NCI-H1930 (cell line): ENCODE measurements around the gene ZFYVE21.

Source experiments
- DNase-seq, 2 experiments: peaks; one replicate each; lab custom pipeline; 2025; lab: John Stamatoyannopoulos, UW

The ZFYVE21 gene

DNA sequence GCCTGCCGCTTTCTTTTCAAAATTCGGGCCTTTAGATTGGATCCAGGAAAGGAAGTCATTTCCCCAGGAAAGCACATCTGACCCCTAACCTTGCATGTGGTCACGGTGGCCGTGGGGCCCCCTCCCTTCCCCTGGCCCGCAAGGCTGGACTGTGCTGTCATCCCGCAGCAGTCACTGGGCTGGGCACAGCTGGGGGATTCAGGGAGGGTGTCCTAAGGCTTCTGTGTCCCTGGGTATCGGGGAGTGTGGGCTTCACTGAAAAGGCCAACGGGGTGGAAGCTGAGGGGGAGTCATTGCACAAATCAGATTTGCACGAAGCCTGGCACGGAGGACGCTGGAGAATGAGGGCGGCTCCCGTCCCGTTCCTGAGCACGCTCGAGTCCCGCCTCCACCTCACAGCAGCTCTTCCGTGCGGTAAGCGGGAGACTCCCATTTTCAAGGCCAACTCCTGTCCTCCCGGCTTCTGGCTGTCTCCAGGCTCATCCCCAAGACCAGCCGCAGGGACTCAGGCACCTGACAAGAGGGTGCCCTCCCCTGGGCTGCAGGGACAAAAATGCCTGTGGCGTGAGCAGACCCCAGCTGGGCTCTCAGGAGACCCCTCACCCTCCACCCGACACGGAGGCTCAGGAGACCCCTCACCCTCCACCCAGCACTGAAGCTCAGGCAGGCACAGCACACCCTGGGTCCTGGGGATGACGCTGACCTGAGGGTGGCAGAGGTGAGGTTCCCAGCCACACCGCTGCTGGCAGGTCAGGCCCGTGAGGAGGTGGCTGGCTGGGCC is 9.9 kb upstream of the ZFYVE21 start:
- DNase-seq: no peak

DNA sequence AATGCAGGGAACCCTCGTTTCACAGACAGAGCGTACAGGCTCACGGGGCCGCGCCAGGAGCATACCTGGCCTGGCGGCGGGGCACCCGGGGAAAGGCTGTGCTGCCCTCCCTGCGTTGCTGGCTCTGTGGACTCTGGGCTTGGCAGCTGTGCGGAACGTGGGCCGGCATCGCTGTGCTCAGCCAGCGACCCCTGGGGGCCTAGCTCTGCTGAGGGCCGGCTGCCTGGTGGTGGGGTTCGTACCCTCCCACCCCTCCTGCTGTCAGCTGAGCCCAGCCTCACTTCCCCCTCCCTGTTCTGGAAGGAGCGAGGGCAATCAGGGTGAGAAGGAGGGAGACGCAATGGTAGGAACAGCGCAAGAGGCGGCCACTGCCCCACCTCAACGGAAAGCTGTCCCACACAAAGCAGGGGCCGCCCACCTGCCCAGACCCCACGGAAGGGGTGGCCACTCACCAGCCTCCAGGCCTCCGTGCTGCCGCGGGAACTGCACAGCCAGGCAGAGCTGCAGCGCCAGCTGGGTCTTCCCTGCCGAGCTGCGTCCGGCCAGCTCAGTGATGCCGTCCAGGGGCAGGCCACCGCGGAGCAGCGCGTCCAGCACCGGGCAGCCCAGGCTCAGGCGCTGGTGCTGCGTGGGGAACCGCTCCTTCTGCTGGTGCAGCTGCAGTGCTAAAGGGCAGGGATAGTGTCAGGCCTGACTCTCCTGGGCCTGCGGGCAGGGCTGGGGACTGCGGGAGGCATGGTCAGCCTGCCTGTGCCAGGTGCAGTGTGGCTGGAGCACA is 8.9 kb upstream of the ZFYVE21 start:
- no peak for DNase-seq

DNA sequence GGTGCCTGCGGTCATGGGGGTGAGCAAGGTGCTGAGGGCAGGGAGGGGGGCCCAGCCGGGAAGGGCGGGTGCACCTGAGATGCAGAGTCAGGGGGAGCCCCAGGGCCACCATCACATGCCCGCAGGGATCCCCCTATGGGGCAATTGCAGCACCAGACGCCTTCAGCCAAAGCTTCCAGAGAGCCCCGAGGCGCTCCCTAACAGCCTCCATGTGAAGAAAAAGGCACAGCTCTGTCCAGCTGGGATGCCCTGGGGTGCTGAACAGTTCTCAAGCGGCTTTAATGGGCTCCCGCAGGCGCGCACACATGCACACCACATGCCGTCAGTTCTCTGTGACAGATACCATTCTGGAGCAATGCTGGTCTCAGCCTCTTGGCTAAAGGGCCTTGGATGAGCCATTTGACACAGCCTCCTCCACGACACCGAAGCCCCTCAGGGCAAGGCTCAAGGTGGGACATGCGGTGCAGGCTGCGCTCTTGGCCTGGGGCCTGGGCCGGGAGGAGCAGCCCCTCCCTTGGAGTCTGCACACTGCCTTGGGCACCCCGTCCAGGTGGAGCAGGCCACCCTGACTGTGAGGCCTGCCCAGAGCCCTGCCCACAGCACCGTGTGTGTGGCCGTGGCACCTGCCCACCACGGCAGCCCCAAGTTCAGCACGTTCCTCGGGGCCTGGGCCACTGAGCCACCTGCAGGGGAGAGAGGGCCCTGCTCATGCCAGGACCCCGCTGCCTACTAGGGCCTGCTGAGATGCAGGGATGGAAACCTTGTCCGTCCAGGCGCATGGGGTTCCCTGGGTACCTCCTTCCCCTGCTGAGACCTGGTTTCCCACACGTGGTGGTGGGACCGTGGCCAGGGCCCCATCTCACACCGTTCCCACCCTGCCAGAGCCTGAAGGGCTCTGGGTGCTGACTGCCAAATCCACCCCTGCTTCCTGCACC is 8.0 kb upstream of the ZFYVE21 start:
- no peak for DNase-seq

DNA sequence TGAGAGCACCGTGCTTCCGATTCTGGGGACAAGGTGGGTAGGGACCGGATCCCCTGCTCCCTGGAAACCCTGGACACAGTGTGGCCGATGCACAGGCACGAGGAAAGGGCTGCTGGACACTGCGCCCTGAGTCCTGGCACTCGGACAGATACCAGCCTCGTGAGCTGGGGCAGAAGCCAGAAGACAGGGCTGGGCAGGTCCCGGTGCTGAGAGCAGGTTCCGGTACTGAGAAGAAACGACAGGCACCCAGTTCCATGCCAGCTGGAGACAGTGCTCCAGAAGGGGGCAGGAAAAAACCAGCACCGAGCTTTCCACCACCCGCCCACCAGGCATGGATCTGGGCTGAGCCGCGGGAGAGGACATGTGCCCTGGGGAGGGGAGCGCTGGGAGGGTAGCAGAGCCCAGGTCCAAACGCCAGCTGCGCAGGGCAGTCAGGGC is 6.8 kb upstream of the ZFYVE21 start:
- DNase-seq: no peak

DNA sequence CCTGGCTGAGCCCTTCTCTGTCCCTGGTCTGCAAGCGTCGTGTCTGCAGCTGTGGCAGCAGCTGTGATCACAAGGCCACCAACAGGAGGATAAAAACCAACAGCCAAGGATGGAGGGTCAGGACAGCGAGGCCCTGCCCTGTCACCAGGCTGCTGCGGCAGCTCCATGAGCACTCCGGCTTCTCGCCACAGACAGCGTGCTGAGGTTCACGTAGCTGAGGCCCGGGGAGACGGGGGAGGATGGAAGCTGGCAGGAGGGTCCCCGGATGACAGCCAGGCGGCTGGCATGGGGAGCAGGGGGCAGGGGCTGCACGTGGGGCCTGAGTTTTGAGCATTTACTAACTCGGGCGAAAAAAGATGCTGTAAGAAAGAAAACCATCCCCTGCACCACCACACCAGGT is 5.8 kb upstream of the ZFYVE21 start:
- no peak for DNase-seq

DNA sequence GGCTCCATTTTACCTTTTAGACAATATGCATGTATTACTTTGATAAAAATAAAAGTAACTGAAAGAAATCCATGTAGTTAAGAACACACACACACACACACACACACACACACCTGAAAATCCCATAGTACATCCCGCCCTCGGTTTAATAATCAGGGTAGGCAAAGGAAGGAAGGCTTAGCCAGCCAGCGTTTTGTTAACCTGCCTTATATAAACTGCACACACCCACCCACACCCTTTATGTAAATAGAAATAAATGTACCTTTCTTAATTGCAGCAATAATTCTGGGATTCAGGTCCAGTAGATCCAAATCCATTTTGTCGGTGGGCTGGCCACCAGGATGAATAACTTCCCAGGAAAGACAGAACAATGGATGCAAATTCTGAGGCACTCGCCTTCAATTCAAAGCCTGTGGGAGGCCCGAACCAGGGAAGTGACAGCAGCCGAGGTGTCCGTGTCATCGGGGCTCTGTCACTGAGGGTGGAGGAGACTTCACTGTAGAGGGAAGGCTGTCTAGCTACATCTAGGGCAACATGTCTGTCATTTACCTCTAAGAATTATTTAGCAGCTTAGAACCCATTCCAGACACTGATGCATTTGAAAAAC is 4.7 kb upstream of the ZFYVE21 start:
- no peak for DNase-seq

DNA sequence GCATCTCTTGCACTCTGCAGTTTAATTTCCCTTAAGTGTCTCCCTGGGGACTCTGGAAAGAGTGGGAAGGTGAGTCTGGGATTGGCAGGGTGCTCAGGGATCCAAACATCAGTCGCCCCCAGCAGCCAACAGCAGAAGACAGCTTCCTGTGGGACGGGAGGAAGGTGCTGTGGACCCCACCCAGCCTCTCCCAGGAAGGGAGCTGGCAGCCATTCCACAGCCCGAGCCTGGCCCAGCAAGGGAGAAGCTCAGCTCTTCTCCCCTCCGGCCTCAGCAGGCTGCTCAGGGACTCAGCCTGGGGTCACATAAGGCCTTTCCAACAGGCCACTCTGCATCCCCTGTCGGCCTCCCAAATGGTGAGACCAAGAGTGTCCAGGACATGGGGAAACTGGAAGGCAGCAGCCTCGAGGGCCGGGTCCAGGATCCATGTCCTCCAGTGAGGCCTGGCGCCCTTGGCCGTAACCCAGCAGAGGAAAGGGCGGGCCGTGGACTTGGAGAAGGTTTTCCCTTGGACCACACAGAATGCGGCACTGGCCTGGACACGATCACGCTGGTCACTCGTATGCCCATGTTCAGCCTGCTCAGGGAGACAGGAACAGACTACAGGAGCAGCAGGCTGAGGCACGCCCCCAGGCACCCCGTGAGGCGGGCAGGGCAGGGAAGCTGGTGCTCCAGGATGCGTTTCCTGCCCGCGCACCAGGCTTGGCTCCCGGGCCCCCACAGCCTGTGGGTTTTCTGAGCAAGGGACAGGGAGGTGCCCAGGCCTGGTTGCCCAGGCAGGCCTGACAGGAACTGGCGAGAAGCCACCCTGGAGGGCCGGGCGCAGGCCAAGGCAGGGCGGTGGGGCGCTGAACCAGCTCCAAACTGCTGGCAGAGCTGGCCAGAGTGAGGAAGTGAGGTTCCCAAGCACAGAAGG is 3.8 kb upstream of the ZFYVE21 start:
- DNase-seq: no peak

DNA sequence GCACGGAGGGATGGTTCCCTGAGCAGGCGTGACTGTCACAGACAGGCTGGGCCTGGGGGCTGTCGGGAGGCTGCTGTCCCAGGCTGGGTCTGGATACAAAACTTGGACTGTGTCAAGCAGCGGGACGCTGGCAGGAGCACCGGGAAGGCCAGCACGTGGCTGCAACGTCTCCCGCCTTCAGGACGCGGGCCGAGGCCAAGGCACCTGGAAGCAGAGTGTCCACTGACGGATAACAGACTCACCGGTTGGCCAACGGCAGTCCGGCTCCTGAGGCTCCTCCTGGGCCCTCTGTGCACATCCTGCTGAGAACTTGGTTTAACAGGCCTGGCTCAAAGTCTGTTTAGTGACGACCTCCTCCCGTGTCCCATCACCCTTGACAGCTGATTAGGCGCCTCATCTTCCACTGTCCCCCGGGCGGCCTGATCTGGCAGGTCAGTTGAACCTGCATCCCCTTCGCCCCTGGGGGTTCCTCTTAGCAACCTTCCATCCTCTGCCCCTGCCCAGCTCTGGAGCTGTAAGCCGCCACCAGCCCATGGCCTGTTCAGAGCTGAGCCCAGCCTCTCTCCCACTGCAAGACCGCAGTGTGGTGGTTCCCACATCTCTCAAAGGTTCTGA is 2.9 kb upstream of the ZFYVE21 start:
- no peak for DNase-seq

DNA sequence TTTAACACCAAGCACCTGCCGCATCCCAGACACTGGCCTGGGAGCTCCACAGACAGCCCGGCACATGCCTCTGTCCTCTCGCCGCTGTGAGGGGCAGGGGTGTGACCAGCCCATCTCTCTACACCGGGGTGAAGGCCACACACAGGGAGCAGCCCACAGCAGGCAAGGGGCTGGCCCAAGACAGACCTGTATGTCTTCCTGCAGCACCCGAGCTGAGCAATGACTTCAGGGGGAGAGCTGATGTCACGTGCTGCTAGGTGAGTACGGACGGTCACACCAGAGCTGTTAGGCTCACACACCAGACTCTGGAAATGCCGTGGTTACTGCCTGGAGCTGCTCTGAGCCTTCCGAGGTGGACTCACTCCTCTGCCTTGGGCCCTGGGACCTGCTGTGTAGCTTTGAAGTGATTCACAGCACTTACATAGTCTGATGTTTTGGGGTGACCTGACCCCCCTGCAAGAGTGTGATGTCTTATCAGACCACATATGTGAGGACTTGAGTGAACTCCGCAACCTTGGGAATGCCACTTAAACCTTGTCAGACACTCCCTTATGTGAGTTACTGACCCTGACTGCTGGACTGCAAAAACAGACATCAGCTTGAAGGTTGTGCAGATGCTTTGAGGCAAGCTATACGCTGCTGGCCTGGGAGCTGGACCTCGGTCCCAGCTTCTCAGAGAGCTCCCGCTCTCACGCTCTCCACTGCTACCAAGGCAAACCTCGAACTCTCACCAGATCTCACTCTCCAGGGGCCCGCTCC is 2.1 kb upstream of the ZFYVE21 start:
- no peak for DNase-seq

DNA sequence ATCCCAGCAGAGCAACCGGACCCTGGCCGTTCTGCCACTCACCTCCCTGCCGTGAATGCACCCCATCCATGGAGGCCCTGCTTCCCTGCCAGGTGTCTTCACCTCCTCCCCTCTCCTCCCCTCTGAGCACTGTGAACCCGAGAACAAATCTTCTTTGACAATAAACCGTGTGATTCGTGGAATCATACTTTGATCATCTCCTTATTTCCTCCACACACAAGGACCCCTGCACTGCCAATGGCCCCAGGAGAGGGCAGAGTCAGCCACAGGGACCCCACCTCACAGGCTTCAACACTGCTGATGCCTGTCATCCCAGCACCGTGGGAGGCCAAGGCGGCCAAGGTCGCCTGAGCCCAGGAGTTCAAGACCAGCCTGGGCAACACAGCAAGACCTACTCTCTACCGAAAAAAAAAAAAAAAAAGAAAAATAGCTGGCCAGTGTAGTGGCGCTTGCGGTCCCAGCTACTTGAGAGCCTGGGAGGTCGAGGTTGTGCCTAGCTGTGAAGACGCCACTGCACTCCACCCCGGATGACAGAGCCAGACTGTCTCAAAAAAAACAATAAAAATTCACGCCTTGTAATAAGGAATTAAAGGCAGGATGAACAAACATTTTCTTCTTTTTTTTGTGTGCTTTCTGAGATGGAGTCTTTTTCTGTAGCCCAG is 1.4 kb upstream of the ZFYVE21 start:
- no peak for DNase-seq

DNA sequence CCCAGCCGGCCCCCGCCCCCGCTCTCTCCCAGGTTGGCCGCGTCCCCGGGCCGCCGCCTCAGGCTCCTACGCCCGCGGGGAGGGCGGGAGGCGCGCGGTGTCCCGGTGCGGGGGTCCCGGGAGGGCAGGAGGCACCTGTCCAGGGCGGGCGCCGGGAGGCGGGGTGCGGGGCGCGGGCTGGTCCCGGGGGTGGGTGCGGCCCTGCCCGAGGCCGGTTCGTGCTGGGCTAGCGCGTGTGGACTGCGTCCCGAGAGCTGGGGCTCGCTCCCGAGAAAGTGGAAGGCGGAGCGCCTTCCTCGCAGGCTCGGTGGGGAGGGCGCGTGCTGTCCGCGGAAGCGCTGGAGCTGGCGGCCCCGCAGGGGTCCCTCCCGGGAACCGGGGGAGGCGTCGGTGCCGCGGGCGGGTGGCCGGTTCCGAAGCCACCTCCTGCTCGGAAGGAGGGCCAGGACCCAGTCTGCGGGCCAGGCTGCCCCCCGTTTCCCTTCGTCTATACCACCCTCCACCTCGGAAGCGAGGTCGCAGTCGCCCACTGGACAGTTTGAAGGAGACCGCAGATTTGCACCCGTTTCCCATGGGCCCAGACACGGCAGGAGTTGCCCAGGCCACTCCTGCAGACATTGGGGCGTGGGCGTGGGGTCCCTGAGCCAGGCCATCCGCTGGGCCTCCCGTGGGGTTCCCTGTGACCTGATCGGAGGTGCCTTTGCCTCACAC is 636 bp downstream of the ZFYVE21 start:
- no peak for DNase-seq

DNA sequence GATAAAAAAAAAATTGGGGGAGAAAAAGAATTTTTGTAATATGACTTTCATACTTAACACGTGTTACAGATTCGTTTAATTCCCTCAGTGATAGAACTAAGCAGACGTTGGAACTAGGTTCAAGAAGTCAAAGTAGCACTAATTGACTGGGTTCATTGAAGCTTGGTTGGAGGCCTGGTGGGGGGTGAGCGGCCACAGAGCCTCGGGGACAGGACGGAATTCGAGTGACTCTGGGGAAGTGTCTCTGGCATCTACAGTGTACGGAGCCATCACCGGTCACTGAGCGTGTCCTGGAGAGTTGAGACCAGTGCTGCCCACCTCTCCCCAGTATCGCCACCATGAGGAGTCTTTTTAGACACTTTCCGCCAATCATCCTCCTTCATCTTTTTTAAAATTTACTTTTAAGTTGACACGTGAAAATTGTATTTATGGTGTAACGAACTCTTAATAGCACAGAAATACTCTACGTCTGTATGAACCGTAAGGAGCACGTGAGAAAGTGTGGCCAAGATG is 1.3 kb downstream of the ZFYVE21 start:
- no peak for DNase-seq

DNA sequence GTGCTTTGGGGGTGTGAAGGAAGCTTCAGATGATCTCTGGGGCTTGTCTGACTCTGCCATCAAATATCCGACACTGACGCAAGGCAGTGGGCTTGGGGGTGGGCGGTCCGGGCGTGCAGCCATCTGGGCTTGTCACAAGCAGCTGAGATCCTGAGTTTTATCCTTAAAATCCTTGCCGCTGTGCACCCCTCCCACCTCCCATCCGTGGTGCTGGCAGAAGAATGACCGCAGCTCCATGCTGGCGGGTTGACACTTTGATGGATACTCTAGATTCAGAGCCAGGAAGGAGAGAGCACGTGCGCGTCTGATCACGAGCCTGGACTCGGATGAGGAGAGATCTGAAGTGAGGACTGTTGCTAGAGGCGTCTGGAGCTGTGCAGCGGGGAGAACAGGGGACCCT is 3.0 kb downstream of the ZFYVE21 start:
- DNase-seq: no peak

DNA sequence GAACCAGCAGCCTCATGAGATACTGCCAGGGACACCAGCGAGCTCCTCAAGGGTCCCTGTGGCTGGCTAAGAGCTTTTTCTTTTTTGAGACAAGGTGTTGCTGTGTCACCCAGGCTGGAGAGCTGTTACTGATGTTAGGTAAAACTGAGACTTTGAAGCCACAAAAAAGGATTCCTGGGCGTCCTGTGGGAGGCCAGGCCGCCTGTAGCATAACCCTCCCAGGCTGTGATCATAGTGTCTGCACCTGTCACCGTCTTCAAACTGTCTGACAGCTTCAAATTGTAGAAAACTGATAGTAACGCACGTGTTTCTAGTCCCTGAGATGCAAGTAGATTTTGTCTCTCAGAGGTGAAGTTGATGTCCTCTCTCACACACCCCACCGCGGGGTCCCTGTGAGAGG is 4.1 kb downstream of the ZFYVE21 start:
- no peak for DNase-seq

DNA sequence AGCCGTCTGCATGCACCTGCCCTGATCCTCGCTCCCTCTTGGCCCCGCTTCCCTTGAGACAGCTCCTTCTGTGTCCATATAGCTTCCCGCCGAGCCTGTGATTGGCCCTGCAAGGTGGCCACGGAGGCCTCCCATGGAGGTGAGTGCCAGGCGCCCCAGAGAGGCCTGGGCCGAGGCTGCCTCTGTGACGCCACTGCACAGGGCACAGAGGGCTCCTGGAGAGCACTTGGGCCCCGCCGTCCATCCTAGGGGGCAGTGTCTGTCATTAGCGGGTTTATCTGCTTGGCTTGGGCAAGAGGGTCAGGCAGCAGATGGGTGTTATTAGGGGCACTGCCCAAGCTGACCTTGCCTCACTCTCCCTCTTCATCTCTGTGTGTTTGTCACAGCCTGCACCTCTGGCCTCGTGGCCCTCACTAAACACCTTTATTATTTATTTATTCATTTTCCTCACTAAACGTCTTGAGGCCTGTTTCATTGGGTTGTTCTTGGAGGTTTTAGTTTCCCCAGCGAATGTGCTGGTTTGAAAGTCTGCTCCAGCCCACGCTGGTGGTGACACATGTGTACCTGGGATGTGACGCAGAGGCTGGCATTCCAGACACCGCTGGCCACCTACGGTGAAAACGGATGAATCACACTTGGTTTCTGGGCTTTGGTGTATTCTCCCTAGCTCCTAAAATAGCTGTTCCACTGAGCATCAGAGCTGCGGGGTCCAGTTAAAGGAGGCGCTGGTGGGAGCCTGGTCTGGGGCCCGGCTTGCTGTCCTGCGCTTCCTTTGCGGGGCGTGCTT is 5.9 kb downstream of the ZFYVE21 start:
- DNase-seq: no peak

DNA sequence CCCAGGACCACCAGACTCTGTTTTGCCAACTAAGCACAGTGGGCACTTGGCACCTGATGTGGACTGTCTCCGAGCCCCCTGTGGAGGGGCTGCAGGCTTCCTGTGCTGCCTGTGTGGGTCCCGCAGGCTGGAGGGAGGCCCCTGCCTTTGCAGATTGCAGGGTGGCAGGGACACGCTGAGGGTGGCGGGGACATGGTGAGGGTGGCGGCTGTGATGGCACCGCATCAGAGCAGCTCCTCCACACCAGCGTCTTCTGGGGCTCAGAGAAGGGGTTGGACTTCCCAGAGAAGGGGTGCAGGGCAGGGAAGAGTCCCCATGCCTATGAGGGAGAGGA is 8.1 kb downstream of the ZFYVE21 start:
- no peak for DNase-seq

DNA sequence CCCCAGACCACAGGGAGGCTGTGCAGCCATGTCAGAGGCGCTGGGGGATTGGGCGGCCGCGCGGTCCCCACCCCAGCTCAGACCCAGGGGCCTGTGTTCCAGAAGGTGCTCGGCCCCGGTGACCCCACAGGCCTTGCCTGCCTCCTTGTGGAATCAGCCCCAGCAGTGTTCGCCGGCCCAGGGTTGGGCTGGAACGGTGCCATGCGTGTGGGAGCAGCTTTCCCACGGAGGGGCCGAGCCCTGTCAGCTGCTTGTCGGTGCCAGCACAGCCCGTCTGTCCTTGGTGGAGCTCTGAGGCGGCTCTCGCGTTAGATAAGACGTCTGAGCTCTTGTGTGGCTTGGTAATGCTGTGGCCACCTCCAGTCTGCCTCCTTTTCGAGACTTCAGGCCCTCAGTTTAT is 8.5 kb downstream of the ZFYVE21 start:
- DNase-seq: no peak
